ENCODE data around the gene ARCN1.

The ARCN1 gene

DNA sequence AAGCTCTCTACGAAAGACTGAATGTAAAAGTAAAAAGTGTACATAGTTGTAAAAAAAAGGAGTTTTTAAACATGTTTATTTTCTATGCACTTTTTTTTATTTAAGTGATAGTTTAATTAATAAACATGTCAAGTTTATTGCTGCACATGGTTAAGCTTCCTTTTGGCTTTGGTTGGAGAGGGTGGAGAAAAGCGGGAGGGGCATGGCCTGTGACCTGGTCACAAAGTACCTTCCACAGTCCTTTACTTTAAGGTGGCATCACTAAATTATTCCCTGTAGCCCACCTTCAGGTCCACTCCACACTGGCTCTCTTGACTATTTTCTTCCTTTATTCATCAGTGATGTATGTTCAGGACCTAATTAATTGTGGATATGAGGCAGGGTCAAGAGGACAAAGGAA is 45.5 kb upstream of the ARCN1 start:
- Histone ChIP-seq H3K4me3 (replicated peaks; ENCODE audit: insufficient read depth, low read length) (no peak overlapping the region), H3K27me3 (ENCODE audit: insufficient read depth, poor library complexity, severe bottlenecking) (no peaks in the 10 kb centered on the region), H3K27ac (replicated peaks) (no peak overlapping the region)
- TF ChIP-seq, protein P1, sequence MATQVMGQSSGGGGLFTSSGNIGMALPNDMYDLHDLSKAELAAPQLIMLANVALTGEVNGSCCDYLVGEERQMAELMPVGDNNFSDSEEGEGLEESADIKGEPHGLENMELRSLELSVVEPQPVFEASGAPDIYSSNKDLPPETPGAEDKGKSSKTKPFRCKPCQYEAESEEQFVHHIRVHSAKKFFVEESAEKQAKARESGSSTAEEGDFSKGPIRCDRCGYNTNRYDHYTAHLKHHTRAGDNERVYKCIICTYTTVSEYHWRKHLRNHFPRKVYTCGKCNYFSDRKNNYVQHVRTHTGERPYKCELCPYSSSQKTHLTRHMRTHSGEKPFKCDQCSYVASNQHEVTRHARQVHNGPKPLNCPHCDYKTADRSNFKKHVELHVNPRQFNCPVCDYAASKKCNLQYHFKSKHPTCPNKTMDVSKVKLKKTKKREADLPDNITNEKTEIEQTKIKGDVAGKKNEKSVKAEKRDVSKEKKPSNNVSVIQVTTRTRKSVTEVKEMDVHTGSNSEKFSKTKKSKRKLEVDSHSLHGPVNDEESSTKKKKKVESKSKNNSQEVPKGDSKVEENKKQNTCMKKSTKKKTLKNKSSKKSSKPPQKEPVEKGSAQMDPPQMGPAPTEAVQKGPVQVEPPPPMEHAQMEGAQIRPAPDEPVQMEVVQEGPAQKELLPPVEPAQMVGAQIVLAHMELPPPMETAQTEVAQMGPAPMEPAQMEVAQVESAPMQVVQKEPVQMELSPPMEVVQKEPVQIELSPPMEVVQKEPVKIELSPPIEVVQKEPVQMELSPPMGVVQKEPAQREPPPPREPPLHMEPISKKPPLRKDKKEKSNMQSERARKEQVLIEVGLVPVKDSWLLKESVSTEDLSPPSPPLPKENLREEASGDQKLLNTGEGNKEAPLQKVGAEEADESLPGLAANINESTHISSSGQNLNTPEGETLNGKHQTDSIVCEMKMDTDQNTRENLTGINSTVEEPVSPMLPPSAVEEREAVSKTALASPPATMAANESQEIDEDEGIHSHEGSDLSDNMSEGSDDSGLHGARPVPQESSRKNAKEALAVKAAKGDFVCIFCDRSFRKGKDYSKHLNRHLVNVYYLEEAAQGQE (IDR thresholded peaks at IDR 0.05; ENCODE audit: insufficient replicate concordance, low read depth), result no peak
- TF ChIP-seq GABPA (IDR thresholded peaks at IDR 0.05; ENCODE audit: low read depth), result no peak
- TF ChIP-seq, protein P2, sequence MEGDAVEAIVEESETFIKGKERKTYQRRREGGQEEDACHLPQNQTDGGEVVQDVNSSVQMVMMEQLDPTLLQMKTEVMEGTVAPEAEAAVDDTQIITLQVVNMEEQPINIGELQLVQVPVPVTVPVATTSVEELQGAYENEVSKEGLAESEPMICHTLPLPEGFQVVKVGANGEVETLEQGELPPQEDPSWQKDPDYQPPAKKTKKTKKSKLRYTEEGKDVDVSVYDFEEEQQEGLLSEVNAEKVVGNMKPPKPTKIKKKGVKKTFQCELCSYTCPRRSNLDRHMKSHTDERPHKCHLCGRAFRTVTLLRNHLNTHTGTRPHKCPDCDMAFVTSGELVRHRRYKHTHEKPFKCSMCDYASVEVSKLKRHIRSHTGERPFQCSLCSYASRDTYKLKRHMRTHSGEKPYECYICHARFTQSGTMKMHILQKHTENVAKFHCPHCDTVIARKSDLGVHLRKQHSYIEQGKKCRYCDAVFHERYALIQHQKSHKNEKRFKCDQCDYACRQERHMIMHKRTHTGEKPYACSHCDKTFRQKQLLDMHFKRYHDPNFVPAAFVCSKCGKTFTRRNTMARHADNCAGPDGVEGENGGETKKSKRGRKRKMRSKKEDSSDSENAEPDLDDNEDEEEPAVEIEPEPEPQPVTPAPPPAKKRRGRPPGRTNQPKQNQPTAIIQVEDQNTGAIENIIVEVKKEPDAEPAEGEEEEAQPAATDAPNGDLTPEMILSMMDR (IDR thresholded peaks at IDR 0.05; ENCODE audit: insufficient read depth, low read length), result no peak
- DNase-seq (ENCODE audit: low read depth in 1 of 2, low spot score in 1 of 2), result no peak

DNA sequence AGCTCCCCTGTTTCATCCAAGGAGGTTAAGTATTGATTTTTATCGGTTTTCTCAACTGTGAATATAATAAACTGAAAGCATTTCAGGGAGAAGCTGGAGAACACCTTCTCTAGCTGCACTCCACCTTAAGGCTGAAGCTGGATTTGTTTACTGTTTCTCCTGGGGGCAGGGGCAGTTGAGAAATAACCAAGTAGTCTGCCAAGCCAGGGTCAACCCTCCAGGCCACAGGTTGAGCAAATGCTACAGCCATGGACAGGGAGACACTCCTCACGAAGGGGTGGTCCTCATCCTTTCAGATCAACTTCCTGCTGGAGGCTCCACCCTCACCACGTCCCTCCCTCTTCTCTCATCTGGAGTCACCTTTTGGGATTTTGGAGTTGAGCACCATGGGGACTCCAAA is 45.1 kb upstream of the ARCN1 start, which contains the start of gene TTC36:
Gene TTC36, plus strand, starts transcription at position 366 of the 400 bp plus-strand sequence. Its CDS starts 21 bp downstream, at position 387.
- Histone ChIP-seq H3K27ac (replicated peaks) (no peak within 1 kb of the TSS), H3K27me3 (ENCODE audit: insufficient read depth, poor library complexity, severe bottlenecking) (no peaks in the 10 kb centered on the region), H3K4me3 (replicated peaks; ENCODE audit: insufficient read depth, low read length) (no peak within 1 kb of the TSS)
- TF ChIP-seq POLR2AphosphoS5 (IDR thresholded peaks at IDR 0.05; ENCODE audit: low read depth), result no peak
- no peak for TF ChIP-seq SPI1 (IDR thresholded peaks at IDR 0.05; ENCODE audit: borderline replicate concordance, low read depth)
- TF ChIP-seq, protein P1 (IDR thresholded peaks at IDR 0.05; ENCODE audit: insufficient replicate concordance, low read depth), result no peak
- TF ChIP-seq, protein P2 (IDR thresholded peaks at IDR 0.05; ENCODE audit: insufficient read depth, low read length), result no peak
- no peak for TF ChIP-seq GABPA (IDR thresholded peaks at IDR 0.05; ENCODE audit: low read depth)
- DNase-seq (ENCODE audit: low read depth in 1 of 2, low spot score in 1 of 2), result no peak

DNA sequence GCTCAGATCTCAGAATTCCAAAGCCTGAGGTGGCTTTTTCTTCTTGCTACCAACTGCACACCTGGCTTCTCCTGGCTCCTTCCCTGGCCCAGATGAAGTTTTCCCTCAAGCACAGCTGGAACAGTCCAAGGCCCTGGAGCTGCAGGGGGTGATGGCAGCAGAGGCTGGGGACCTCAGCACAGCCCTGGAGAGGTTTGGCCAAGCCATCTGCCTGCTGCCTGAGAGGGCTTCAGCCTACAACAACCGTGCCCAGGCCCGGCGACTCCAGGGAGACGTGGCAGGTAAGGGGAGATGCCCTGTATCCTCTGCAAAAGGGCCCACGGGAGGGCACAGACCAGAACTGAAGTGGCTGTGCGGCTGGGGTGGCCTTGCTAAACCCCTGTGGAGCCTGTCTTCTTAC is 43.7 kb upstream of the ARCN1 start:
- TF ChIP-seq, protein P1 (IDR thresholded peaks at IDR 0.05; ENCODE audit: insufficient replicate concordance, low read depth), result no peak
- TF ChIP-seq SPI1 (IDR thresholded peaks at IDR 0.05; ENCODE audit: borderline replicate concordance, low read depth) (no peak), GABPA (IDR thresholded peaks at IDR 0.05; ENCODE audit: low read depth) (no peak)
- TF ChIP-seq, protein P2 (IDR thresholded peaks at IDR 0.05; ENCODE audit: insufficient read depth, low read length), result no peak
- Histone ChIP-seq H3K4me3 (replicated peaks; ENCODE audit: insufficient read depth, low read length) (no peak overlapping the region), H3K27me3 (ENCODE audit: insufficient read depth, poor library complexity, severe bottlenecking) (no peaks in the 10 kb centered on the region), H3K27ac (replicated peaks) (no peak overlapping the region)
- no peak for DNase-seq (ENCODE audit: low read depth in 1 of 2, low spot score in 1 of 2)

All from HL-60 (cell line).